GM18526 (cell line): ENCODE data around the gene RNPEPL1.

Source experiments
- POLR2A ChIP-seq: IDR thresholded peaks from 3 replicates; pipeline ENCODE4 v1.6.1; 2011; ENCODE audit not compliant: insufficient read length; ENCODE audit errors: extremely low read depth

The RNPEPL1 gene

DNA sequence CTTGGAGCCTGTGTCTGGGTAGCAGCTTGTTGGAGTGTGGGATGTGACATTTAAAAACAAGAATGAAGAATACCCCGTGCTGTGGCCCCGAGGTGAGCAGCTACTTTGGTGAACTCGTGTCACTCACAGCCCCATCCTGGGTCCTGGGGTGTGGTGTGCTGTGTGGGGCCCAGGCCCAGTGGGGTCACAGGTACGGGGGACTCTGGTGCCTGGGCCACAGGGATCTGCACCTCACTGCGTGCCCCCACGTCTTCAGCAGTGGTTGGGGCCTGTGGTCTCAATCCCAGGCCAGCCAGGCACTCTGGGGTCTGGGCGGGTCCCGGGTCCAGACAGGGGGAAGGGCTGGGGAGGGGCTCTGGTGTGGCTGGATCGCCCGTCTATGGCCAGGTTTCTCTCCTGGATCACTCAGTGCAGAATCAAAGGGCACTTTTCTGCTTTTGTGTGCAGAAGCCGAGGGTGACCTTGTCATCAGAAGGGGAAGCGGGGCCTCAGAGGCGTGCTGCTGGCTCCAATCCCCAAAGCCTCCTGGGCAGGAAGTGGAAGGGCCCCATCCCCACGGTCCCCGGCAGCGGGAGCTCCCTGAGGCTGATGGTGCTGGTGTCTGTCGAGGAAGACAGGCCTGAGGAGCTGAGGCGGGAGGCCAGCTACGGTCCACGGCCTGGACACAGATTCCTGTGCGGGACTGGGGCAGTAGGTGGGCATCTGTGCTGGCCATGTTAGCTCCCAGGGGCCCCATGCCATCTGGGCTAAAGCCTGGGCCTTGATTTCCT is 58.4 kb downstream of the RNPEPL1 start:
- TF ChIP-seq POLR2A: no peak

DNA sequence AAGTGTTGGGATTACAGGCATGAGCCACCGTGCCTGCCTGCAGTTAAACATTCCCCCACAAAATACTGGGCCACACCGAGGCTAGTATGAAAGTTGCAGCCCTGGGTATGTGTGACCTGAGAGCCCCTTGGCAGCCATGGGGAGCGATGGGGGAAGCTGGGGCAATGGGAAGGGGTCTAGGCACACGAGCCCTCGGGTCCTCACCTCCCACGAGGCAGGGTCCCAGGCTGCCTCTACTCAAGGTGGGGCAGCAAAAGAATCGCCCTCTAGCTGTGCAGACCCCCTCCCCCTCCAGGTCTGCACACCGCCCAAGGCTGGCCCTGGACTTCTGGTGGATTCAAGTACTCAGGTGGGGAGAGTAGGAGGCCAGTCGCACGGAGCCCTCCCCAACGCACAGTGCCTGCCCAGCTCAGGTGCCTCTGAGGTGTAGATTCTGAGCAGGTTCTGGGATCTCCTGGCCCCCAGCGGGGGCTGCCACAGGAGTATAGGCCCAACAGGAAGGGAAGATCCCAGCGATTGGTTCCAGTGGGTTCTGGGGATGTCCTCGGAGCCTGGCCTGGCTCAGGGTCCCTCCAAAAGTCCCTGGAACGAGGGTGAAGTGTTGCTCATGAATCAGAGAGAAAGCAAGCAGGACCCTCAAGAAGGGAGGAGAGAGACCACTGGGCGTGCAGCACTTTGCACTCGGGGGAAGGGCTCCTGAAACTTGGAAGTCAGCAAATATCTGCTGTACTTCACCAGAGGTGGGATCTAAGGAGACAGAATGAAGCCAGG is 59.6 kb downstream of the RNPEPL1 start:
- no peak for TF ChIP-seq POLR2A

DNA sequence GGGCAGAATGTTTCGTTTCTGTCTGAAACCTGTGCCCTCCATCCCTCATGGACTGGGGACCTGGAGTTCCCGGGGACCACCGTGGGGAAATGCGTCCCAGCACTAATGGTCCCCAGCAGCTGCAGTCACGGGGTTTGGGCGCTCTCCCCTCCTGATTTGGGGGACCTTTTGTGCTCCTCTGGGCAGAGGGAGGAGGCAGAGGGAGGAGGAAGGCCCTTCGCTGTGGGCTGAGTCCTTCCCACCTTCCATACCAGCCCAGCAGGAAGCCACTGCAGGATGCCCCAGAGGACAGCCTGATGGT is 60.2 kb downstream of the RNPEPL1 start:
- TF ChIP-seq POLR2A: no peak

GRCh38 chr2:240628808-240629618 is 60.7 kb downstream of the RNPEPL1 start:
- no peak for TF ChIP-seq POLR2A

DNA sequence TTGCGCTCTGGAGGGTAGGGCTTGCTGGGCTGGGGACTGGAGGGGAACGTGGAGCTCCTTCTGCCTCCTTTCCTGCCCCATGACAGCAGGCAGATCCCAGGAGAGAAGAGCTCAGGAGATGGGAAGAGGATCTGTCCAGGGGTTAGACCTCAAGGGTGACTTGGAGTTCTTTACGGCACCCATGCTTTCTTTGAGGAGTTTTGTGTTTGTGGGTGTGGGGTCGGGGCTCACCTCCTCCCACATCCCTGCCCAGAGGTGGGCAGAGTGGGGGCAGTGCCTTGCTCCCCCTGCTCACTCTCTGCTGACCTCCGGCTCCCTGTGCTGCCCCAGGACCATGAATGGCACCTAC is 61.3 kb downstream of the RNPEPL1 start:
- no peak for TF ChIP-seq POLR2A

DNA sequence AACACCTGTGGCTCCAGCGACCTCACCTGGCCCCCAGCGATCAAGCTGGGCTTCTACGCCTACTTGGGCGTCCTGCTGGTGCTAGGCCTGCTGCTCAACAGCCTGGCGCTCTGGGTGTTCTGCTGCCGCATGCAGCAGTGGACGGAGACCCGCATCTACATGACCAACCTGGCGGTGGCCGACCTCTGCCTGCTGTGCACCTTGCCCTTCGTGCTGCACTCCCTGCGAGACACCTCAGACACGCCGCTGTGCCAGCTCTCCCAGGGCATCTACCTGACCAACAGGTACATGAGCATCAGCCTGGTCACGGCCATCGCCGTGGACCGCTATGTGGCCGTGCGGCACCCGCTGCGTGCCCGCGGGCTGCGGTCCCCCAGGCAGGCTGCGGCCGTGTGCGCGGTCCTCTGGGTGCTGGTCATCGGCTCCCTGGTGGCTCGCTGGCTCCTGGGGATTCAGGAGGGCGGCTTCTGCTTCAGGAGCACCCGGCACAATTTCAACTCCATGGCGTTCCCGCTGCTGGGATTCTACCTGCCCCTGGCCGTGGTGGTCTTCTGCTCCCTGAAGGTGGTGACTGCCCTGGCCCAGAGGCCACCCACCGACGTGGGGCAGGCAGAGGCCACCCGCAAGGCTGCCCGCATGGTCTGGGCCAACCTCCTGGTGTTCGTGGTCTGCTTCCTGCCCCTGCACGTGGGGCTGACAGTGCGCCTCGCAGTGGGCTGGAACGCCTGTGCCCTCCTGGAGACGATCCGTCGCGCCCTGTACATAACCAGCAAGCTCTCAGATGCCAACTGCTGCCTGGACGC is 61.9 kb downstream of the RNPEPL1 start:
- TF ChIP-seq POLR2A: no peak
